Nephron progenitor cell (in vitro differentiated cells): Measurements from ENCODE around the gene PXN.

Experiments
- DNase-seq: peaks from one replicate; pipeline ENCODE4 v3.0.0; 2021
- H3K27ac Mint-ChIP-seq: 2 replicates; pipeline ENCODE4 v1.8.0; 2021; ENCODE audit warnings: mild to moderate bottlenecking, moderate library complexity, mixed read lengths
- H3K27me3 Mint-ChIP-seq: 2 replicates; pipeline ENCODE4 v1.8.0; 2021; ENCODE audit warnings: mild to moderate bottlenecking, low read depth, mixed read lengths; ENCODE audit not compliant: poor library complexity
- H3K36me3 Mint-ChIP-seq: 2 replicates; pipeline ENCODE4 v1.8.0; 2021; ENCODE audit warnings: low read depth, mixed read lengths
- H3K4me1 Mint-ChIP-seq: 2 replicates; pipeline ENCODE4 v1.8.0; 2021; ENCODE audit warnings: mixed read lengths
- H3K4me3 Mint-ChIP-seq: 2 replicates; pipeline ENCODE4 v1.8.0; 2021; ENCODE audit warnings: mild to moderate bottlenecking, moderate library complexity, mixed read lengths
- H3K9me3 Mint-ChIP-seq: 2 replicates; pipeline ENCODE4 v1.8.0; 2021; ENCODE audit warnings: mild to moderate bottlenecking, moderate library complexity, mixed read lengths
- CTCF ChIP-seq: fragments of 200-600 bp; sonication (generic); IDR thresholded peaks from 2 replicates; pipeline ENCODE4 v1.5.0; 2021; ENCODE audit warnings: antibody characterized with exemption

The PXN gene

GRCh38 chr12:120290609-120291305 lies 25.2 kb upstream of the PXN start:
- Mint-ChIP-seq H3K36me3 (no peaks in the 10 kb centered on the region), H3K9me3 (no peaks in the 10 kb centered on the region), H3K4me1 (peaks cover 19% of the 10 kb centered on the region), H3K4me3 (no peak overlapping the region), H3K27ac (no peak overlapping the region), H3K27me3 (peaks cover 37% of the 10 kb centered on the region)
- DNase-seq, result peak; percentile 41
- no peak for TF ChIP-seq CTCF

- Mint-ChIP-seq H3K27ac (no peak overlapping the region), H3K4me3 (no peak overlapping the region), H3K36me3 (no peaks in the 10 kb centered on the region), H3K4me1 (peaks cover 19% of the 10 kb centered on the region), H3K27me3 (peaks cover 51% of the 10 kb centered on the region), H3K9me3 (no peaks in the 10 kb centered on the region)
- TF ChIP-seq CTCF, result no peak
- no peak for DNase-seq
Observed at GRCh38 chr12:120287491-120287890, 22.0 kb upstream of the PXN start.

- DNase-seq, result no peak
- no peaks in the 10 kb centered on the region for H3K9me3 Mint-ChIP-seq
- TF ChIP-seq CTCF, result no peak
- no peaks in the 10 kb centered on the region for H3K36me3 Mint-ChIP-seq
- peaks cover 19% of the 10 kb centered on the region for H3K4me1 Mint-ChIP-seq
- H3K27ac Mint-ChIP-seq, result peak overlapping the region; percentile 36
- H3K27me3 Mint-ChIP-seq, result peaks cover 52% of the 10 kb centered on the region
- H3K4me3 Mint-ChIP-seq, result no peak overlapping the region
Observed at GRCh38 chr12:120286768-120287490, 21.4 kb upstream of the PXN start.

GRCh38 chr12:120284381-120284780 lies 18.9 kb upstream of the PXN start:
- Mint-ChIP-seq H3K4me1 (peaks cover 19% of the 10 kb centered on the region), H3K27me3 (peaks cover 39% of the 10 kb centered on the region), H3K4me3 (no peak overlapping the region), H3K36me3 (no peaks in the 10 kb centered on the region), H3K9me3 (peaks cover 10% of the 10 kb centered on the region), H3K27ac (no peak overlapping the region)
- TF ChIP-seq CTCF, result no peak
- DNase-seq, result no peak

GRCh38 chr12:120283318-120283717 lies 17.8 kb upstream of the PXN start:
- H3K27ac Mint-ChIP-seq, result no peak overlapping the region
- H3K27me3 Mint-ChIP-seq, result peaks cover 37% of the 10 kb centered on the region
- H3K4me1 Mint-ChIP-seq, result peaks cover 17% of the 10 kb centered on the region
- H3K4me3 Mint-ChIP-seq, result no peak overlapping the region
- H3K36me3 Mint-ChIP-seq, result no peaks in the 10 kb centered on the region
- no peak for DNase-seq
- H3K9me3 Mint-ChIP-seq, result peaks cover 16% of the 10 kb centered on the region
- TF ChIP-seq CTCF, result no peak
